Upper lobe of right lung (tissue), 1 donor: Measurements from ENCODE around the gene SPOCD1. TPM values are rescaled to one million over a fixed set of nuclear protein-coding genes. Genes with fewer than 3 reads are reported as not detected.
A peak's percentile ranks its signal among the peaks of the same experiment; 100 is the strongest.

Source experiments
- ATAC-seq: fragments of 200-7000 bp; cut with Tn5 transposase; one replicate; pipeline ENCODE4 v1.9.1; 2020; ENCODE audit warnings: mild to moderate bottlenecking, moderate library complexity
- DNase-seq: peaks from one replicate; pipeline ENCODE4 v3.0.0-alpha.2; 2020
- H3K27ac ChIP-seq: fragments of 200-600 bp; one replicate; pipeline ENCODE4 v1.8.0; 2022
- H3K27me3 ChIP-seq: fragments of 200-600 bp; one replicate; pipeline ENCODE4 v1.8.0; 2022; ENCODE audit warnings: mild to moderate bottlenecking
- H3K36me3 ChIP-seq: fragments of 200-600 bp; one replicate; pipeline ENCODE4 v1.8.0; 2022
- H3K4me1 ChIP-seq: fragments of 200-600 bp; one replicate; pipeline ENCODE4 v1.8.0; 2022
- H3K4me3 ChIP-seq: fragments of 200-600 bp; one replicate; pipeline ENCODE4 v1.8.0; 2022; ENCODE audit warnings: mild to moderate bottlenecking
- H3K9me3 ChIP-seq: fragments of 200-600 bp; one replicate; pipeline ENCODE4 v1.8.0; 2022
- intact Hi-C: fragments of 100-400 bp; cut with DNase I; formaldehyde crosslinking; loops from one replicate; pipeline ENCODE4 v1.11.0; 2022
- total RNA-seq: library from RNA; stranded (reverse); fragmentation: NEBNext Ultra II Directional; extraction: Animal tissue kit (Norgen Biotek cat#: 25700); gene quantifications from one replicate; pipeline ENCODE4 v1.2.1, GENCODE V29; 2021
- TF ChIP-seq, protein P1 (sequence below): fragments of 200-600 bp; IDR thresholded peaks from one replicate; pipeline ENCODE4 v1.8.0; 2022; ENCODE audit warnings: antibody characterized with exemption
- donor health status: DM: no; HTN: yes; CAD: no; lungs with severe emphysema.

SPOCD1 gene
- total RNA-seq, 1 donor from 2014 or later = 31.4 TPM

GRCh38 chr1:31786366-31787060 lies 29.3 kb downstream of the SPOCD1 start:
- no peaks in the 10 kb centered on the region for H3K27me3 ChIP-seq
- H3K4me1 ChIP-seq = peaks cover 3% of the 10 kb centered on the region
- no peaks in the 10 kb centered on the region for H3K9me3 ChIP-seq
- H3K4me3 ChIP-seq = no peak overlapping the region
- ATAC-seq (no peak), DNase-seq (peak; percentile 61)
- H3K27ac ChIP-seq = no peak overlapping the region
- intact Hi-C loops = loop anchor here (5.0 kb wide), 1 partner anchor 119 kb away; no protein-coding TSS in a partner anchor
- TF ChIP-seq, protein P1, sequence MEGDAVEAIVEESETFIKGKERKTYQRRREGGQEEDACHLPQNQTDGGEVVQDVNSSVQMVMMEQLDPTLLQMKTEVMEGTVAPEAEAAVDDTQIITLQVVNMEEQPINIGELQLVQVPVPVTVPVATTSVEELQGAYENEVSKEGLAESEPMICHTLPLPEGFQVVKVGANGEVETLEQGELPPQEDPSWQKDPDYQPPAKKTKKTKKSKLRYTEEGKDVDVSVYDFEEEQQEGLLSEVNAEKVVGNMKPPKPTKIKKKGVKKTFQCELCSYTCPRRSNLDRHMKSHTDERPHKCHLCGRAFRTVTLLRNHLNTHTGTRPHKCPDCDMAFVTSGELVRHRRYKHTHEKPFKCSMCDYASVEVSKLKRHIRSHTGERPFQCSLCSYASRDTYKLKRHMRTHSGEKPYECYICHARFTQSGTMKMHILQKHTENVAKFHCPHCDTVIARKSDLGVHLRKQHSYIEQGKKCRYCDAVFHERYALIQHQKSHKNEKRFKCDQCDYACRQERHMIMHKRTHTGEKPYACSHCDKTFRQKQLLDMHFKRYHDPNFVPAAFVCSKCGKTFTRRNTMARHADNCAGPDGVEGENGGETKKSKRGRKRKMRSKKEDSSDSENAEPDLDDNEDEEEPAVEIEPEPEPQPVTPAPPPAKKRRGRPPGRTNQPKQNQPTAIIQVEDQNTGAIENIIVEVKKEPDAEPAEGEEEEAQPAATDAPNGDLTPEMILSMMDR = no peak
- no peaks in the 10 kb centered on the region for H3K36me3 ChIP-seq

DNA sequence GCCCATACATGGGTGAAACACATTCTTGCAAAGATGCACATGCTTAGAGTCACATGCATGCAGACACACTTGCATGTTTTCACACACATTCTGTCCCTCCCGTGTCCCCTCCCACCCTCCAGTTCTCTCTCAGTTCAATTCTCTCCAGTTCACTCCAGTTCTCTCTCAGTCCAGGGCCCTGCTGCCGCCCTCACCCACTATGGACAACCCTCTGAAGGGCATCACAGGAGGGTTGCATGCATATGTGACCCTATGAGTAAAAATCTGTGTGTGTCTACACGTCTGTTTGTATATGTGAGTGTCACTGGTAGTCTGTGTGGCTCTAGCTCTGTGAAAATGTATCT lies 29.9 kb downstream of the SPOCD1 start:
- H3K4me1 ChIP-seq = peaks cover 3% of the 10 kb centered on the region
- H3K27me3 ChIP-seq = no peaks in the 10 kb centered on the region
- ATAC-seq = no peak
- no peaks in the 10 kb centered on the region for H3K9me3 ChIP-seq
- TF ChIP-seq, protein P1 = no peak
- H3K36me3 ChIP-seq = no peaks in the 10 kb centered on the region
- no peak overlapping the region for H3K27ac ChIP-seq
- H3K4me3 ChIP-seq = no peak overlapping the region
- DNase-seq = no peak
- intact Hi-C loops = loop anchor here (5.0 kb wide), 1 partner anchor 119 kb away; no protein-coding TSS in a partner anchor

DNA sequence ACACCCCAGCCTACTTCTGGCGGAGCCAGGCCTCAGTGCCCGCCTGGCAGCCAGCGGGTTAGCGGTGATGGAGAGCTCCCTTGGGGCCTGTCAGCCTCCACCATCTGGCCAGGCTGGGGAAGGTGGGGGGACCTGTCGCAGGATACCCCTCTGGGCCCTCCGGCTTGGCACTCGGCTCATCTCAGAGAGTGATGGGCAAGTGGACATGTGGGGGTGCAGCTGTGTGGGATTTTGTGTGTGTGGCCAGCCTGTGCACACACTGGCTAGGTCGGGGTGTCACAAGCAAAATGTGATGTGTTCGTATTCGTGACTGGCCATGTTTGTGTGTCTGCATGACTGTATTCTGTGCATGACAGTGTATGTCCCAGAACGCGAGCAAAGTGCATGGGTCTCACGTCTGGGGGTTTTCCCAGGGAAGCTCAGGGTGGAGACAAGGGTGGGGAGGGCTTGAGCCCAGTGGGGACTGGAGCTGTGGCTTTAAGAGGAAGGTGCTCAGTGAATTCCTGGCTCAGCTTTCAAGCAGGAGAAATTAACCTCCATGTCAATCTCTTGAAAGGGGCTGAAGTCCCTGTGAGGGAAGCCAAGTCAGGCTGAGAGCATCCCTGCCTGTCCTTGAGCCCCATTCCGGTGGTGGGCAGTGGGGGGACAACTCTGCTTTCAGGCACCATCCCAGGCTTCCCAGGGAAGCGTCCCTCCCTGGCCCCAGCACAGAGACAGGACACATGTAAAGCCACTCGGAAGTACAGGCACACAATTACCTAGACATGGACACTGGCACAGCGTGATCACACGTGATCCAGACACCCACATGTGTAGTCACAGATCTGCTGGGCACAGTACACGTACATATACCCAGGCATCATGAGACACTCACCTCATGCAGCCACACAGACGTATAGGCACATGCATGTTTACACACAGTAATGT lies 30.5 kb downstream of the SPOCD1 start:
- ATAC-seq (no peak), DNase-seq (peak; percentile 66)
- no peaks in the 10 kb centered on the region for H3K27me3 ChIP-seq
- H3K4me3 ChIP-seq = no peak overlapping the region
- H3K36me3 ChIP-seq = no peaks in the 10 kb centered on the region
- H3K27ac ChIP-seq = no peak overlapping the region
- TF ChIP-seq, protein P1 = no peak
- peaks cover 3% of the 10 kb centered on the region for H3K4me1 ChIP-seq
- intact Hi-C loops = loop anchor here (5.0 kb wide), 1 partner anchor 118 kb away; no protein-coding TSS in a partner anchor
- H3K9me3 ChIP-seq = no peaks in the 10 kb centered on the region

DNA sequence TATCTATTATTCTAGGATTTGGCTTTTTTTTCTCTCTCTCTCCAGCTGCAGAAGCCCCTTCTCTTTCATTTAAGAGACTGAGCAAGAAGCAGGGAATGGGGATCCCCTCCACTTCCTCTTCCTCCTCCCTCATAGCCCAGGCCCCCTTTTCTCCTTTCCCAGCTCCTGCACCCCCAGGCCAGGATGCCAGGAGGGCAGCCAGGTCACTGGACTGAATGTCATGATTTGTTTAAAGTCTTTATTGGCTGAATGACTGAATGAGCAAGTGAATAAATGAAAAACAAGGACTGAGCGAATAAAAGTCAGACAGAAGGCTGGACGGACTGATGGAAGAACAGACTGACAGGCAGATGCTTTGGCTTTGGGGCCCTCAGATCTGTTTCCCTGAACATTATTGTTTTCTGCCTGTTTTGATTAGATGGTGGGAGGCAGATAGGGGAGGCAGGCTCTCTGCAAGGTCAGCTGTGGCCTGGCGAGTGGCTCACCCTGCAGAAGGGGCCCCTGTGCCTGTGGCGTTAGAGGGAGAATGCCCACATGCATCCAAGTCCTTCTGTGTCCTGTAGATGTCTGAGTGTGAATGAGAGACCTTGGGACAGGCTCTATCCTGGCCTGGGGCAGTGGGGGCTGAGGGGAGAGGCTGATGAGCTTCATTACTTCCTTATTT lies 31.3 kb downstream of the SPOCD1 start:
- ATAC-seq = no peak
- intact Hi-C loops = loop anchor here (5.0 kb wide), 1 partner anchor 117 kb away; no protein-coding TSS in a partner anchor
- TF ChIP-seq, protein P1 = no peak
- Histone ChIP-seq H3K9me3 (no peaks in the 10 kb centered on the region), H3K27me3 (no peaks in the 10 kb centered on the region), H3K36me3 (no peaks in the 10 kb centered on the region), H3K4me1 (peaks cover 2% of the 10 kb centered on the region), H3K4me3 (no peak overlapping the region), H3K27ac (no peak overlapping the region)
- DNase-seq = peak; percentile 34

DNA sequence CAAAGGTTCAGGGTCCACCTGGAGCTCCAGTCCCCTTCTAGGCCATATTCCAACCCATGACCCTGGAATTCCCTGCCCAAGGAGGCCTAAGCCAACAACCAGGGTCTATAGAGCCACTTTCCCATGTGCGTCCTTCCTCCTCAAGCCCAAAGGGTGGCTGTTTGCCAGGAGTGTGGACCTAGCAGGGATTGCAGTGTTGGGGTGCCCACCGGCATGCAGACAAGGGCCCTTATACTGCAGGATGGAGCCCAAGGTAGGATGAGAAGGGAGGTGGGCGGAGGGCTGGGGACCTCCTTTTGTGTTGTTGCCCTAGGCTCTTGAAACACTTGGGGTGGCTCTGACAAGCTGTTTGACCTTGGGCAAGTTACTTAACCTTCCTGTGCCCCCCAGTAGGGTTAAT lies 32.0 kb downstream of the SPOCD1 start:
- intact Hi-C loops = no loop called here

More for the DNA sequence above, 32.0 kb downstream of the SPOCD1 start:
- ATAC-seq = no peak
- DNase-seq = peak; percentile 33
- Histone ChIP-seq H3K27ac (no peak overlapping the region), H3K4me3 (no peak overlapping the region), H3K4me1 (no peaks in the 10 kb centered on the region), H3K27me3 (peaks cover 1% of the 10 kb centered on the region), H3K9me3 (no peaks in the 10 kb centered on the region), H3K36me3 (no peaks in the 10 kb centered on the region)
- TF ChIP-seq, protein P1 = no peak
